GM20431 (cell line): ENCODE data around the gene ADCY3.

Experiments used
- in situ Hi-C: fragments of 300-500 bp; cut with MseI, MboI; formaldehyde crosslinking; loops from one replicate; pipeline ENCODE4 v1.15.0; 2020; ENCODE audit warnings: low sequenced_read_pairs; ENCODE audit not compliant: unreplicated experiment

Gene ADCY3

DNA sequence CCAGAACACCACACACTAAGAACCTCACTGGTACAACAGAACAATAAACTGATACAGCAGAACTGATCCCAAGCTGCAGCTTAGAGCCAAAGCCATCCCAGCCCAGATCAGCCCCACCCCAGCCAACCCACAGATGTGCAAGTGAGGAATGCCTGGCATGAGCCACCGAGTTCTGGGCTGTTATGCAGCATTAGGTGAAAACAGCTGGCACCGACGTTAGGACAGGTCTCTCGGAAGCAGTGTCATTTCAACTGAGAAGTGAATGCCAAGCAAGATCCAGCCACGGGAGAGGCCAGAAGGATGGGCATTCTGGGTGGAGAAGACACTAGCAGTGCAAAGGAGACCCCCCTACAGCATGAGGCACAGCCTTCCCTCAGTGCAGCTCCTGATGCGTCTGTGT is 38.9 kb downstream of the ADCY3 start:
- in situ Hi-C loops: no loop called here

DNA sequence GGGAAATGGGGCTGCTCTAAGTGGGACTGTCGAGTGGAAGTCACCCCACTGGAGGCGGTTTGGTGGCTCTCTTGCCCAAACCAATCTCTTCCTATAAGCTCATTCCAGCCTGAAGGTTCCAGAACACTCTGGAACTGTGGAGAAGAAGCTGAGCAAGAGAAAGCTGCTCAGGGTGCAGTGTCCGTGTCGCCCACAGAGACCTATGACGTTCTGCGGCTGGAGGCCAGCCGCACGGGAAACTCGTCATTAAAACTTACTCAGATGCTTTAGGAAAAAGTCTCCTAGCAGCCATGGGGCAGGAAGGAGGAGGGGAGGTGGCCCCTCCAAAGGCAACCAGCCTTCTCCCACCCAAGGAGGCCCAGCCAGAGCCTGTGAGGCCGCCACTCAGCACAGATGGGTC is 41.7 kb downstream of the ADCY3 start:
- in situ Hi-C loops: no loop called here

DNA sequence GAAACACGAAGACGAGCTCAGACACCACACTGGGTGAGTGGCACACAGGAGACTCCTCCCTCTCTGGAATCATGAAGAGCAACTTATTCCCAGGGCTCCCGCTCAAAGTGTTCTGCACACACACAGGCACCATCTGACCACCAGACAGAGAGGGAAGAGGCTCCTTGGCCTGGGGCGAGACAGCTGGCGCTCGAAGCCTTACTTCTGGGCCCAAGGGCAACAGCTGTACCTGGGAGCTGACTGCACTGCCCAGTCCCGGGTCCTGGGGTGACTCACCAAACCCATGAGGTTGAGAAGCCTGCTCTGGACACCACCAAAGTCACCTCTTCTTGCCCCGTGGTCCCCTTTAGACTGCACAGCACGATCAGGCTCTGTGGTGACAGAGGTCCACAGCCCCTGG is 42.4 kb downstream of the ADCY3 start:
- in situ Hi-C loops: no loop called here

GRCh38 chr2:24877067-24877466 is 43.0 kb downstream of the ADCY3 start:
- in situ Hi-C loops: no loop called here

GRCh38 chr2:24875901-24876300 is 44.1 kb downstream of the ADCY3 start:
- in situ Hi-C loops: no loop called here

- in situ Hi-C loops: no loop called here
These were observed 44.8 kb downstream of the ADCY3 start for GRCh38 chr2:24875272-24875671.

GRCh38 chr2:24874035-24874434 is 46.0 kb downstream of the ADCY3 start:
- in situ Hi-C loops: no loop called here

GRCh38 chr2:24873619-24874018 is 46.4 kb downstream of the ADCY3 start:
- in situ Hi-C loops: no loop called here

DNA sequence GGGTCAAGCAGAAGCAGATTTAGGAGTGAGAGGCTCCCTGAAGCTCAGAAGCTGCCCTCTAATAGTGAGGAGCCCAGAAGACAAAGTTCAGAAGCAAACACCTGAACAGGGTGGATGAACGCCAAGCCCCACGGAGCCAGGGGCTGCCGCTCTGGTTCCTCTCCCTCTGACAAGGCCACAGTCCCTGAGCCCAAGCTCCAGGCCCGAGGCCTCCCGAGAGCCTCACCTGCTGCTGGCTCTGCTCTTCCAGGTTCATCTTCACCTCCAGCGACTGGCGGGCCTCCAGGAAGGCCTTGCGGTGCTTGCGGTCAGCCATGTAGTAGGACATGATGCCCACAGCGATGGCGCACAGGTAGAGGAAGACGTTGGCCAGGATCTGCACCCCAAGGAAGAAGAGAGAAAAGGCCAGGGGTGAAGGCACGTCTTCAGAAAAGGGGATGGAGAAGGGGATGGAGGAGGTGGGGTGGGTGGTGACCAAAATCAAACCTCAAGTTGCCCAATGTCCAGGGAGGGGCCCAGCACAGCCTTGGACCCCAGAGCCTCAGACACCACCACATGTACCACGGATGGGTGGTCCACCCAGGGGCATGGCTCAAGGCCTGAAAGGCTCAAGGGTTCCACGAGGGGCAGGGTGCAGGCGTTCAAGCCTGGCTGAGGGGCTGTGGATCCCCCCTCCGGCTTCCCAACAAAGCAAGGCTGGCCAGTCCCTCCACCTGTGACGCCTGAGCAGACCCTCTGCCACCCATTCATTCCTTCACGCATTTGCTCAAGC is 47.5 kb downstream of the ADCY3 start:
- in situ Hi-C loops: no loop called here

GRCh38 chr2:24871852-24872333 is 48.1 kb downstream of the ADCY3 start:
- in situ Hi-C loops: no loop called here

GRCh38 chr2:24870891-24871705 is 48.9 kb downstream of the ADCY3 start:
- in situ Hi-C loops: no loop called here

- in situ Hi-C loops: no loop called here
These were observed 49.6 kb downstream of the ADCY3 start for GRCh38 chr2:24870440-24870839.

DNA sequence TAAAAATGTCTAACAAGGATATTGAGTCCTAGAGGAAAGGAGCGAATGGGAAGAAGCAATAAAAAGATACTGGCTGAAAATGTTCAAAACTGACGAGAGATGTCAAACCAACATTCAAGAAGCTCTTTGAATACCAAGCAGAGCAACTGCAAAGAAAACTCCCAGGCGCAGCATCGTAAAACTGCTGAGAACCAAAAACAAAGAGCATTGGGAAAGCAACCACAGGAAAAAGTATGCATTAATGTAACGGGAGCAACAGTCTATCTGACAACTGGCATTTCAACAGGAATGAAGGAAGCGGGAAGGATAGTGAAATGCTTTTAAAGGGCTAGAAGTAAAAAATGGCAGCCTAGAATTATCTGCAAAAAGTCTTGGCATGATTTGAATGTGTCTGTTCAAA is 53.1 kb downstream of the ADCY3 start:
- in situ Hi-C loops: no loop called here

- in situ Hi-C loops: no loop called here
These were observed 56.4 kb downstream of the ADCY3 start for GRCh38 chr2:24863641-24864040.

- in situ Hi-C loops: no loop called here
These were observed 58.5 kb downstream of the ADCY3 start for GRCh38 chr2:24861500-24861899.

DNA sequence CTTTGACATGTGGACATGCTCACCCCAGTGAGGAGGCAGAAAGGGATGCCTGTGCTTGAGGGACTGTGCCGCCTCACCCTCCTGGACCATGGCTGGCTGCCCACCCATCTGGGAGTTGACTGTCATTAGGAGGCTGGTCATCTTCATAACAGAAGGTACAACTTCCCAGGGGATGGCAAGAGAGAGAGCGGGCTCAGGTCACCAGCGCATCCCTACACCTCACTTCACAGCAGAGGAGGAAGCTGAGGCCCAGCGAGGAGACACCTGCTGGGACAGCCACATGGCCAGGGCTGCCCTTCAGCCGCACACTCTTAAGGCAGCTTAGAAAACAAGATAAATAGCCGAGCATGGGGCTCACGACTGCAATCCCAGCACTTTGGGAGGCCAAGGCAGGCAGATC is 59.4 kb downstream of the ADCY3 start:
- in situ Hi-C loops: no loop called here

GRCh38 chr2:24859968-24860600 is 60.0 kb downstream of the ADCY3 start:
- in situ Hi-C loops: no loop called here

- in situ Hi-C loops: no loop called here
These were observed 61.0 kb downstream of the ADCY3 start for GRCh38 chr2:24858996-24859395.

GRCh38 chr2:24857746-24858145 is 62.3 kb downstream of the ADCY3 start:
- in situ Hi-C loops: no loop called here

DNA sequence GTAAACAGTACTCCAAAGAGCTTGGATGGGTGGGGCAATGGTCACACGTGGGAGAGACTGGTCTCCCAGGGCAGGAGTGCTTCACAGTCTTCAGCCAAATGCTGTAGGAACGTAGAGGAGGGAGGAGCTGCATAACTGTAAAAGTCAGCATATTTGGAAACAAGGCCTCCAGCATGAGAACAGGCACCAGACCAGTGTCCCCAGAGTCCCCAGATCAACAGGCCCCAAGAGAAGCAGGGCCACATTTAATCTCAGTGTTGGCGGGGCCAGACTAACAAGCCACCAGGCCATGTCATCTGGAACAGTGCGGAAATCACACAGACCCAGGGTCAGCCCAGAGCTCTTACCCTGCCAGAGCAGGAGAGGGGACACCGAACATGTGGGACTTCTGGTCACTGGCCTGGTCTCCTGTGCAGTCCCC is 63.2 kb downstream of the ADCY3 start:
- in situ Hi-C loops: no loop called here

- in situ Hi-C loops: no loop called here
These were observed 64.3 kb downstream of the ADCY3 start for GRCh38 chr2:24855726-24856125.
